Measurements from ENCODE around the gene SAT2.
"Not testable (repeated sequence)": the region's sequence is repeated elsewhere in the genome, so short reads cannot be mapped to it uniquely, and the experiment has no call there.

Gene SAT2

DNA sequence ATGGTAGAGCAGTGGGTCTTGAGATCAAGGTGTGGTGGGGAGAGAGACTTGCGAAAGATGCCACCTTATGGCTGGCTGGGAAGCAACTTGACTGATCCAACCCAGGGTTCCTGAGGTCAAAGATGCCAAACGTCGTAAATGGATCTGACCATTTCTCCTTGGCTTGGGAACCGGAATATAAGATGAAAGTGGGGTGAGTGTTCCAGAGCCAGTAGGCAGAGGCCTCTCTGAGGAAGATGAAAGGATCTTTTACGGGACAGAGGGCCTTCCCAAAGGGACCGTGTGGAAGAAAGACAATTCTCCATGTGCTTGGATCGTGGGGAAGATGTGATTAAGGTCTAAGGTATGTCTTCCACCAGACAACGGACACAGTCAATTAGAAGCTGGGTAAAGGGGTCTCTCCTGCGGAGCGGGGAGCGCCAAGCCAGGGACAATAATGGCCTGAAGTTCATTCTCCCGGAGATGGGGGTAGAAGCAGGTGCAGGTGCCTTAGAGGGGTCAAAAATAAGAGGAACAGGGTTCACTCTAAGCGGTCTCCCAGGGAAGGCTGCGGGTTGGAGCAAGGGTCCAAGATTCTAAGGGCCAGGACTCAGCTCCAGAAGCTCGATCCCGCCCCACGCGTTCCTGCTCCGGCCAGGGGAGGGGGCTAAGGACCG lies 13.7 kb downstream of the SAT2 start:
- Histone ChIP-seq H3K4me2 (ENCODE audit: low read length) (peak overlapping the region; percentile 86), H3K4me3 (ENCODE audit: low read length) (peak overlapping the region; percentile 87), H3K27me3 (ENCODE audit: control insufficient read depth, insufficient read depth, low read length) (no peaks in the 10 kb centered on the region), H3K9me3 (replicated peaks; ENCODE audit: low read length) (no peaks in the 10 kb centered on the region), H3K4me1 (ENCODE audit: control insufficient read depth, insufficient read depth, low read length) (peaks cover 24% of the 10 kb centered on the region), H3K36me3 (ENCODE audit: insufficient read depth, low read length) (peaks cover 8% of the 10 kb centered on the region), H3K9ac (ENCODE audit: low read depth, low read length) (peak overlapping the region; percentile 94)

DNA sequence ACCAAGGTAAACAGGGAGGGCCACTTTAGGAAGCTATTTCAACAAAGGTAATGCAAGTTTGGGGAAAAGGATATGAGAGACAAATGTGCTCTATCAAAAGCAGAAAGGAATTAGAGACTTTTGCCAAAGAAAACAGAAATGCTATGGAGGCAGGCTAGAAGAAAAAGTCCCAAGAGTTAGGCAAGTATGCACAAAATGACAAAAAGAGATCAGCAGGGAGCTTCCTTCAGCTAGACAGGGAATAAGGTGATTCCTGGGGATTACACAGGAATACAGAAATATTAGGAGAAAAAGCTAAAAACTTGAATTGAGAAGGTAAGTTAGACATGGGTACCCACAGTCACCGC lies 15.4 kb downstream of the SAT2 start:
- Histone ChIP-seq H3K36me3 (ENCODE audit: insufficient read depth, low read length) (peaks cover 8% of the 10 kb centered on the region), H3K27me3 (ENCODE audit: control insufficient read depth, insufficient read depth, low read length) (no peaks in the 10 kb centered on the region), H3K4me2 (ENCODE audit: low read length) (peak overlapping the region; percentile 69), H3K9me3 (replicated peaks; ENCODE audit: low read length) (no peaks in the 10 kb centered on the region), H3K9ac (ENCODE audit: low read depth, low read length) (peak overlapping the region; percentile 14), H3K4me1 (ENCODE audit: control insufficient read depth, insufficient read depth, low read length) (peaks cover 24% of the 10 kb centered on the region), H3K4me3 (ENCODE audit: low read length) (peak overlapping the region; percentile 45)

- H3K4me1 ChIP-seq (ENCODE audit: control insufficient read depth, insufficient read depth, low read length): peaks cover 24% of the 10 kb centered on the region
- peak overlapping the region; percentile 69 for H3K4me2 ChIP-seq (ENCODE audit: low read length)
- H3K36me3 ChIP-seq (ENCODE audit: insufficient read depth, low read length): peaks cover 8% of the 10 kb centered on the region
- no peaks in the 10 kb centered on the region for H3K27me3 ChIP-seq (ENCODE audit: control insufficient read depth, insufficient read depth, low read length)
- H3K9ac ChIP-seq (ENCODE audit: low read depth, low read length): peak overlapping the region; percentile 14
- H3K9me3 ChIP-seq (replicated peaks; ENCODE audit: low read length): no peaks in the 10 kb centered on the region
- peak overlapping the region; percentile 45 for H3K4me3 ChIP-seq (ENCODE audit: low read length)
These were observed 15.9 kb downstream of the SAT2 start for GRCh38 chr17:7611635-7612293.

DNA sequence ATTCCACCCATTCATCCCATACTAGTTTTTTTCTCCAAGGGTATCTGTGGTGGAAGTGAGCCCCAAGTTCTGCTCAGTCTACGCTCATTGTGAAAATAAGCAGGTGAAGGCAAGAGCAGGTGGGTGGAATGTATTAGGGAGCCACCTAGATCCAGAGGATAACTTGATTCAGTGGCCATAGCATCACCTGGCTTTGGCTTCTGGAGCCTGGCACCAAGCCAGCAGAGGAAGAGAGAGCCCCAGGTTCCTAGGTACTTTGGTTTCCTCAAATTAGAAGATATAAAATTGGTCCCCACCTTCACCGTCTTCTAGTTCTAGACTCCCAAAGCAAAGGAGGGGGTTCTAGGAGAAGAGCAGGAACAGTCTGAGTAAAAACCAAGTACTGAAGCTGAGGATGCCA lies 17.0 kb downstream of the SAT2 start:
- Histone ChIP-seq H3K9me3 (replicated peaks; ENCODE audit: low read length) (no peaks in the 10 kb centered on the region), H3K9ac (ENCODE audit: low read depth, low read length) (no peak overlapping the region), H3K4me1 (ENCODE audit: control insufficient read depth, insufficient read depth, low read length) (peaks cover 24% of the 10 kb centered on the region), H3K27me3 (ENCODE audit: control insufficient read depth, insufficient read depth, low read length) (no peaks in the 10 kb centered on the region), H3K4me3 (ENCODE audit: low read length) (no peak overlapping the region), H3K36me3 (ENCODE audit: insufficient read depth, low read length) (peaks cover 17% of the 10 kb centered on the region), H3K4me2 (ENCODE audit: low read length) (no peak overlapping the region)

- H3K36me3 ChIP-seq (ENCODE audit: insufficient read depth, low read length): peaks cover 37% of the 10 kb centered on the region
- H3K9ac ChIP-seq (ENCODE audit: low read depth, low read length): no peak overlapping the region
These were observed 21.3 kb downstream of the SAT2 start for GRCh38 chr17:7606280-7606679.

DNA sequence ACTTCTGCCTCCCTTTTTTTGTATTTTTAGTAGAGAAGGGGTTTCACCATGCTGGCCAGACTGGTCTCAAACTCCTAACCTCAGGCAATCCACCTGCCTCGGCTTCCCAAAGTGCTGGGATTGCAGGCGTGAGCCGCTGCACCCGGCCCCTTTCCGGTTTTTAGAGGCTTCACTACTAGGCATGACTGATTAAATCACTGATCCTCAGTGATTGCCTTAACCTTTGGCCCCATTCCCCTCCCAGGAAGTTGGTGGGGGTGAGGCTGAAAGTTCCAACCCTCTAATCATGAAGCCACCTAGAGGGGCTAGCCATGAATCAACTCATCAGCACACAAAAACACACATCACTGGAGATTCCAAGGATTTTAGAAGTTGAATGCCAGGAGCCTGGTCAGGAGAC lies 30.1 kb downstream of the SAT2 start:
- H3K4me3 ChIP-seq (ENCODE audit: low read length); H3K4me2 ChIP-seq (ENCODE audit: low read length); H3K9me3 ChIP-seq (replicated peaks; ENCODE audit: low read length); H3K27me3 ChIP-seq (ENCODE audit: control insufficient read depth, insufficient read depth, low read length); H3K4me1 ChIP-seq (ENCODE audit: control insufficient read depth, insufficient read depth, low read length); H3K9ac ChIP-seq (ENCODE audit: low read depth, low read length): not testable (repeated sequence)
- peaks cover 74% of the 10 kb centered on the region for H3K36me3 ChIP-seq (ENCODE audit: insufficient read depth, low read length)

More at GRCh38 chr17:7606280-7606679, 21.3 kb downstream of the SAT2 start:
- H3K4me2 ChIP-seq (ENCODE audit: low read length): no peak overlapping the region
- no peak overlapping the region for H3K4me3 ChIP-seq (ENCODE audit: low read length)
- no peaks in the 10 kb centered on the region for H3K4me1 ChIP-seq (ENCODE audit: control insufficient read depth, insufficient read depth, low read length)
- H3K9me3 ChIP-seq (replicated peaks; ENCODE audit: low read length): no peaks in the 10 kb centered on the region
- H3K27me3 ChIP-seq (ENCODE audit: control insufficient read depth, insufficient read depth, low read length): no peaks in the 10 kb centered on the region

GRCh38 chr17:7593296-7593695 lies 34.3 kb downstream of the SAT2 start:
- H3K4me2 ChIP-seq (ENCODE audit: low read length): no peak overlapping the region
- no peak overlapping the region for H3K4me3 ChIP-seq (ENCODE audit: low read length)
- H3K9ac ChIP-seq (ENCODE audit: low read depth, low read length): no peak overlapping the region
- peaks cover 75% of the 10 kb centered on the region for H3K36me3 ChIP-seq (ENCODE audit: insufficient read depth, low read length)
- no peaks in the 10 kb centered on the region for H3K9me3 ChIP-seq (replicated peaks; ENCODE audit: low read length)
- peaks cover 28% of the 10 kb centered on the region for H3K4me1 ChIP-seq (ENCODE audit: control insufficient read depth, insufficient read depth, low read length)
- no peaks in the 10 kb centered on the region for H3K27me3 ChIP-seq (ENCODE audit: control insufficient read depth, insufficient read depth, low read length)

DNA sequence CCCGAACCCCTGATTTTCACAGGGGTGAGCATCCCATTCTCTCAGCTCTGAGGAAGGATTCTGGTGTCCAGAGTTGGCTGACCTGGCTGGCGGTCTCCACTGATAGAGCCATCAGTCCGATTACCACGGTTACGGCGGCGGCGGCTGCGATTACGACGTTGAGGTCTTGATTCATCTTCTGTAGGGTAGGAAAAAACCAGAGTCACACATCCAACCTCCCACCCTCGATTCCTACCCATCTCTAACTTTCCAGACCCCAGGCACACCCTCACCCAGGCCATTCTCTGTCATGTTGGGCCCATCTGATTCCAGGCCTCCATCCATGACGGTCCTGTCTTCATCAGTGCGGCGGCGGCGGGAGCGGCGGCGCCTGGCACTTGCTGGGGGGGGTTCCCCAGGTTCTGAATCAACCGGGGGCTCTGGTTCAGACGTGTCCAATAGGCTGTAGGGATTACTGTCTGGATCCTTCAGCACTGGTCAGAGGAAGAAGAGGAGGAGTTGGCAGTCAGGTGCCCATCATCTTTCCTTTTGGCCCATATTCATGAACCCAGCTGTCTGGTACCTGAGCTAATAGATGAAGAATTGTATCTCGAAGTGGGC lies 35.1 kb downstream of the SAT2 start:
- Histone ChIP-seq H3K4me1 (ENCODE audit: control insufficient read depth, insufficient read depth, low read length) (peaks cover 36% of the 10 kb centered on the region), H3K27me3 (ENCODE audit: control insufficient read depth, insufficient read depth, low read length) (no peaks in the 10 kb centered on the region), H3K4me2 (ENCODE audit: low read length) (no peak overlapping the region), H3K9ac (ENCODE audit: low read depth, low read length) (no peak overlapping the region), H3K36me3 (ENCODE audit: insufficient read depth, low read length) (peaks cover 75% of the 10 kb centered on the region), H3K4me3 (ENCODE audit: low read length) (no peak overlapping the region), H3K9me3 (replicated peaks; ENCODE audit: low read length) (no peaks in the 10 kb centered on the region)

GRCh38 chr17:7591596-7591995 lies 36.0 kb downstream of the SAT2 start:
- no peak overlapping the region for H3K9ac ChIP-seq (ENCODE audit: low read depth, low read length)
- no peak overlapping the region for H3K4me3 ChIP-seq (ENCODE audit: low read length)
- no peaks in the 10 kb centered on the region for H3K9me3 ChIP-seq (replicated peaks; ENCODE audit: low read length)
- peaks cover 67% of the 10 kb centered on the region for H3K36me3 ChIP-seq (ENCODE audit: insufficient read depth, low read length)
- peaks cover 44% of the 10 kb centered on the region for H3K4me1 ChIP-seq (ENCODE audit: control insufficient read depth, insufficient read depth, low read length)
- H3K27me3 ChIP-seq (ENCODE audit: control insufficient read depth, insufficient read depth, low read length): no peaks in the 10 kb centered on the region
- no peak overlapping the region for H3K4me2 ChIP-seq (ENCODE audit: low read length)

DNA sequence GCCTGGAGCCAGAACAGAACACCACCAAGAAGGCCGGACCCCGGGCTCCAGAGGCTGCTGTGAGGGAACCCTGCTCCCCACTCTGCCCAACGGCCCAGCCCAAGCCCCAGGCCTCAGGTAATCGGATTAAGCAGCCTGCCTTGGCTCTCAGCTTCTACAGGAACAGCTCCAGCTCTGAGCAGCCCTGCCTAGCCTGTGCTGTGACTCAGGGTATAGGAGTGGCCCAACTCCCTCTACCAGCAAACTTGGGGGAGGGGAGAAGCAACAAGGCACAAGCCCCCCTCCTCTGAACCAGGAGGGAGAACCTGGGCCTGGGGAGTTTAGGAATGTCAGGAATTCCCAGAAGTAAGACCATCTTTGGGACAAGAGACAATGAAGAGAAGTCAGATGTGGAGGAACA lies 36.9 kb downstream of the SAT2 start:
- Histone ChIP-seq H3K36me3 (ENCODE audit: insufficient read depth, low read length) (peaks cover 59% of the 10 kb centered on the region), H3K4me3 (ENCODE audit: low read length) (no peak overlapping the region)

DNA sequence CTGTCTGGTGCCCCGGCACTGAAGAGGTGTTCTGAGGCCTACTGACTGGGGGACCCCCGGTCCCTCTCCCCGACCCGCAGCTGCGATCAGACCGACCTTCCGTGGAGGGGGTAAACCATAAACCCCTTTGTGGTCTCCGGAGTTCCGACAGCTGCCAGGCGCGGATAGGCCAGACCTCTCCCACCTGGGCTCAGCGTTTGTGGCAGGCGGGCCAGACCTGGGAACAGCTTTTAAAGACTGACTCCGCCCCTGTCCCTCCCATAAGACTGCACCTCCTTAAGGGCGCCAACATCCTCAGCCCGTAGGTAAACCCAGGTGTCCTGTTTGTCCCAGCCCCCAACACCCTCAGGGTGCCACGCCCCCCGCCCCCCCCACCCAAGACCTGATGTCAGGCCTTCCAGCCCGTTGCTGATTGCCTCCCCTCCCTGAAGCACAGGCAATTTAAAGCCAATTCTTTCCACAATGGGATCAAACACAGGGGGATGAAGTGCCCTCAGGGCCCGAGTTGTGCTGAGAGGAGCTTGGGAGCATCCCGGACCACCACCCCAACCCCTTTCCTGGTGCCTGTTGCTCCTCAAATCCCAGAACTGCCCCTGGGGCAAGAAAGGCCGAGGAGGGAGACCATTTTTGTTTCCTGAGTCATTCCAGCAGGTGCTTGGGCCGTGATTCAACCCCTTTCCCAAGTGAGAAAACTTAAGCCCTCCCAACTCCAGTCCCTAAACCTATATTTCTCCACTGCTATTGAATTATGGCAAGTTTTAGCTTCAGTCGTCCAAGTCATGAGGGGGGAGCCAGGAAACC lies 37.5 kb downstream of the SAT2 start, which contains the start of gene SOX15:
TSS of gene SOX15 (minus strand) at position 204 of the 801 bp plus-strand sequence. CDS start 418 bp downstream, outside the sequence.
- peak within 1 kb of the TSS; percentile 49 for H3K9ac ChIP-seq (ENCODE audit: low read depth, low read length)
- peaks cover 46% of the 10 kb centered on the region for H3K4me1 ChIP-seq (ENCODE audit: control insufficient read depth, insufficient read depth, low read length)
- peak within 1 kb of the TSS; percentile 58 for H3K4me2 ChIP-seq (ENCODE audit: low read length)
- no peaks in the 10 kb centered on the region for H3K9me3 ChIP-seq (replicated peaks; ENCODE audit: low read length)
- no peaks in the 10 kb centered on the region for H3K27me3 ChIP-seq (ENCODE audit: control insufficient read depth, insufficient read depth, low read length)
- peak within 1 kb of the TSS; percentile 52 for H3K4me3 ChIP-seq (ENCODE audit: low read length)
- H3K36me3 ChIP-seq (ENCODE audit: insufficient read depth, low read length): peaks cover 53% of the 10 kb centered on the region

More for the DNA sequence above, 36.9 kb downstream of the SAT2 start:
- Histone ChIP-seq H3K4me1 (ENCODE audit: control insufficient read depth, insufficient read depth, low read length) (peaks cover 46% of the 10 kb centered on the region), H3K9me3 (replicated peaks; ENCODE audit: low read length) (no peaks in the 10 kb centered on the region), H3K27me3 (ENCODE audit: control insufficient read depth, insufficient read depth, low read length) (no peaks in the 10 kb centered on the region), H3K4me2 (ENCODE audit: low read length) (peak overlapping the region; percentile 31), H3K9ac (ENCODE audit: low read depth, low read length) (peak overlapping the region; percentile 44)

Measured in skeletal muscle satellite cell (primary cell).